ENCODE measurements around the gene CPN2. TPM values are rescaled to one million over a fixed set of nuclear protein-coding genes. Genes with fewer than 3 reads are reported as not detected.

The CPN2 gene
- total RNA-seq, 4 donors from 2014 or later = 0.24 to 0.50 TPM; not detected in 2

DNA sequence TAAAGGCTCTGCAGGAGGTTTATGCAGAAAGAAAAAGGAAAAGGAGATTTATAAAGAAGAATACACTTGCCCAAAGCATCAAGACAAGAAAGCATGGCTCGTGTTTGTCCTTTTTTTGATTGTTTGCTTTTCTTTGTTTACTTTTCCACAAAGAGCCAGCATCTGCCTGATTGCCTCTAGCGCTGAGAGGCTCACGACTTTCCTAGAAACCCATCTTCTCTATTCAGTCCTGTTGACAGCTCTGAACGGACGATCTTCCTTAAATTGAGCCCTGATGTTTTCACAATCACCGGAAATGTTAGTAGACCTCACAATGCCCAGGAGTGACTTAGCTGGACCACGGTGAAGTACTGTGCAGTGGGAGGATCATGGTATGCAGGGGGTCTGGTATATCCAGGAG, 35.5 kb upstream of the CPN2 start:
- no peak for DNase-seq (ENCODE audit: low spot score)
- TF ChIP-seq, protein P1, sequence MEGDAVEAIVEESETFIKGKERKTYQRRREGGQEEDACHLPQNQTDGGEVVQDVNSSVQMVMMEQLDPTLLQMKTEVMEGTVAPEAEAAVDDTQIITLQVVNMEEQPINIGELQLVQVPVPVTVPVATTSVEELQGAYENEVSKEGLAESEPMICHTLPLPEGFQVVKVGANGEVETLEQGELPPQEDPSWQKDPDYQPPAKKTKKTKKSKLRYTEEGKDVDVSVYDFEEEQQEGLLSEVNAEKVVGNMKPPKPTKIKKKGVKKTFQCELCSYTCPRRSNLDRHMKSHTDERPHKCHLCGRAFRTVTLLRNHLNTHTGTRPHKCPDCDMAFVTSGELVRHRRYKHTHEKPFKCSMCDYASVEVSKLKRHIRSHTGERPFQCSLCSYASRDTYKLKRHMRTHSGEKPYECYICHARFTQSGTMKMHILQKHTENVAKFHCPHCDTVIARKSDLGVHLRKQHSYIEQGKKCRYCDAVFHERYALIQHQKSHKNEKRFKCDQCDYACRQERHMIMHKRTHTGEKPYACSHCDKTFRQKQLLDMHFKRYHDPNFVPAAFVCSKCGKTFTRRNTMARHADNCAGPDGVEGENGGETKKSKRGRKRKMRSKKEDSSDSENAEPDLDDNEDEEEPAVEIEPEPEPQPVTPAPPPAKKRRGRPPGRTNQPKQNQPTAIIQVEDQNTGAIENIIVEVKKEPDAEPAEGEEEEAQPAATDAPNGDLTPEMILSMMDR (IDR thresholded peaks at IDR 0.05) = no peak
- ATAC-seq (ENCODE audit: low FRiP score) = no peak

DNA sequence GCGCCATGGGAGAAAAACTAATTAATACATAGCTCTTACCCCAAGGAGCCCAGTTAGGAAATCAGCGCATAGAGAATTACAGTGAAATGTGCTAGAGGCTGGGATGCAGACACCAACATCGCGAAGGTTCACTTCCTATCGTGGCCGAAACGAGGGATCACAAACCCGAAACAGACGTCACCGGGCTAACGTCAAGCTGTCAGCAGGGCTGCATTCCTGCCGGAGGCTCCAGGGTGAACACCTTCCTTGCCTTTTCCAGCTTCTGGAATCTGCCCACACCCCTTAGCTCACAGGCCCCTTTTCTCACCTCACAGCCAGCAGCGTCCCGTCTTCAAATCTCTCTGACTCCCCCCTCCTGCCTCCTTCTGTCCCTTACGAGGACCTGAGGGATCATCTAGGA, 34.9 kb upstream of the CPN2 start:
- DNase-seq (ENCODE audit: low spot score) (no peak), ATAC-seq (ENCODE audit: low FRiP score) (no peak)

DNA sequence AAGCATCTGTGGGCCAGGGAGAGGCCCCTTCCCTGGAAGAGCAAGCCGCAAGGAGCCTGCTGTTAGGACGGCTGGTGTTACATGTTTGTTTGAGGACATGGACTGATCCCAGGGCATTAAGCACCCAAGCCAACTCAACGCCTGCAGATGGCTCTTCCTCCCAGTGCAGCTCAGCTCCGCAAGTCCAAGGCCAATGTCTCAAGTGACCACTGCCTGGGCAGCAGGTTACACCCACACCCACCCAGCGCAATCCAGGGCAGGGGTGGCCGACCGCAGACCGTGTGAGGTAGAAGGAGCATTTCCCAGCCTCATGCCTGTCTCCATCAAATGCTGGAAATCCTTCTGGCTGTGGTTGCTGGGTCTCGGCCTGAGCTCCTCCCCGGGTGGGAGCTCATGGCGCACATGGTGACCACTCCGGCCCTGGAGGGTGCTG, 33.5 kb upstream of the CPN2 start:
- no peak for DNase-seq (ENCODE audit: low spot score)
- TF ChIP-seq, protein P1 (IDR thresholded peaks at IDR 0.05) = no peak
- no peak for ATAC-seq (ENCODE audit: low FRiP score)

More for the DNA sequence above, 34.9 kb upstream of the CPN2 start:
- TF ChIP-seq, protein P1 (IDR thresholded peaks at IDR 0.05) = no peak

DNA sequence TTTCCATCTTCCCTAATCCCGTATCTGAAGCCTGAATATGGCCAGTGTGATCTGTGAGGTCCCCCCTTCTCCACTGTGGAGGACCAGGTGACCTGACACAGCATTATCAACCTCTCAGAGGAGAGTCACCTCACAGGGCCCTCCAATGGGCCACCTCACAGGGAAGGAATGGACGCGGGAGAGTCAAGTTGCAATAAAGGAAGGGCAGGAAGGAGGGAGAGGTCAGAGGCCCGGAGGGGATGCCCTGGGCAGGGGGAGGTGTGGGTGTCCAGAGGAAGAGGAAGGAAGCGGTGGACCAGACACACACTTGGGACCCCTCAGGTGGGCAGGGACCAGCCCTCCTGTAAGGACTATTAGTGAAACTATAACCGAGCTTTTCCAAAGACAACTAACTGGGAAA, 33.0 kb upstream of the CPN2 start:
- DNase-seq (ENCODE audit: low spot score) = no peak
- ATAC-seq (ENCODE audit: low FRiP score) = no peak
- TF ChIP-seq, protein P1 (IDR thresholded peaks at IDR 0.05) = no peak

DNA sequence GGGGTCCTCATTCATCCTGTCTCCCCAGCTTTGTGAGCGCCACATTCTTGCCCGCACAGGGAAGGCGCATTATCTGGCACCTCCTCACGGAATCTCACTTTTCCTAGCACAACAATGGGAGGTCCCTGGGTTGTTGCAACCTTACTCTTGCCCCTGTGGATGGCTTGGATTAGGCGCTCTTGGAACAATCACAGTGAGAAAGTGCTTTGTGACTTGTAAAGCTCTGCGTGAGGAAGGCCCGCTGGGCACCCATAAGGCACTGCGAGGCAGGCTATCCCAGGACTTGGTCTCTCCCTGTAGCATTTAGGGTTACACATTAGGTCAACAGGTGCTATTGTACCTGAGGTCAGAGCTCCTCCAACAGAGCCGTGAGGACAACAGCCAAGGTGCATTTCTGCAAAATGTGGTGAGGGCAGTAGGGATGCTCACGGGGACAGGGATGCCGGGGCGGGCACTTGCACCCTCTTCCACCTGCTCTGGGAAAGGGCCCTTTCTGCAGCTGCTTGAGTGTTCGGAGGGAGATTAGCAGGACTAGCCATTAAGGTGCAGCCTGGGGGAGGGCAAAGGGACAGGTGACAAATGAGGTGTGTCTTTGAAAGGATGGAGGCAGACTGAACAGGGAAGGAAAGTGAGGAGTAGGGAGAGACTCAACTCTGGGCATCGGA, 32.3 kb upstream of the CPN2 start:
- TF ChIP-seq, protein P1 (IDR thresholded peaks at IDR 0.05) = no peak
- DNase-seq (ENCODE audit: low spot score) (no peak), ATAC-seq (ENCODE audit: low FRiP score) (no peak)

DNA sequence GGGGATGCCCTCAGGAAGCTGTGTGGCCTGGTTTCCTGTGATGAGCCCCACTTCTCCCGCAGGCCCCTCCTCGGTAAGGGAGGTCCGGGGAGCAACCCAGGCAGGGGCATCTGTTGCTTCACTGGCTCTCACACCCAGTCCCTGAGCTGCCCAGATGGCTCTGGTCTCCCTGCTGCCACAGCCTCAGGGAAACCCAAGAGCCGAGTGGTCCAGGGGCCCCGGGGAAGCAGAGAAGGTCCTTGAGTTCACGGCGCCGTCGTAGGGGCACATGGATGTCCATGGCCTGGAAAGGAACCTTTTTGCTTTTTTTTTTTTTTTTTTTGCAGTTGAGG, 31.7 kb upstream of the CPN2 start:
- TF ChIP-seq, protein P1 (IDR thresholded peaks at IDR 0.05) = no peak
- DNase-seq (ENCODE audit: low spot score) (no peak), ATAC-seq (ENCODE audit: low FRiP score) (no peak)

DNA sequence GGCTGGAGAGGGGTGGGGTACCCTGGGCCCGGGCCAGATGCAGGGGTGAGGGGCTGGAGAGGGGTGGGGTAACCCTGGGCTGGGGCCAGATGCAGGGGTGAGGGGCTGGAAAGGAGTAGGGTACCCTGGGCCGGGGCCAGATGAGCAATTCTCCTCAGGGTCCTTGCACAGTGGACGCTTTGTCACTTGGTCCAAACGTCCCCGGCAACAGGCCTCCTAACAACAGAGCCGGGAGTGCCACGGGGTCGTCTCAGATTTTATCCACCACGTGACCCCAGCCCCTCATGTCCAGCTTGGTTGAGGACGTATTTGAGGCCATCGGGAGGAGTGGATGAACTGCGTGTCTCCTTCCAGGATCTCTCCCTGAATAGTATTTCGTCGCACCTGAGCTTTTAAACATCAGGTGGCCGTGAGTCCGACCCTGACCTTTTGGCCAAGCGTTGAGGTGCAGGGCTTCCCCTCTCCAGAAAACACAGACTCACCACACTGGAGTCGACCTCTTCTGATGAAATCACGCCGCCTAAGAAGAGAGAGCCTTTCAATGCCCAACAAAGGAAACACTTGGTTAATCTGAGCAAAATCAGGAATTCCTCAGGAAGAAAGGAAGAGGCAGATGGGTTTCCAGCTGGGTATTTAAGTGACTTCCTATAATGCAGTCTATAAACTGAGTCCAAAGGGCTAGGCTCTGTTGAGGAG, 31.2 kb upstream of the CPN2 start:
- TF ChIP-seq, protein P1 (IDR thresholded peaks at IDR 0.05) = no peak
- ATAC-seq (ENCODE audit: low FRiP score) (no peak), DNase-seq (ENCODE audit: low spot score) (no peak)
